RPMI8226 (cell line): ENCODE measurements around the gene DRC3.
"Not testable (repeated sequence)": the region's sequence is repeated elsewhere in the genome, so short reads cannot be mapped to it uniquely, and the experiment has no call there.

Source experiments
- DNase-seq: peaks from one replicate; pipeline ENCODE4 v3.0.0-alpha.2; 2015

DRC3 gene

DNA sequence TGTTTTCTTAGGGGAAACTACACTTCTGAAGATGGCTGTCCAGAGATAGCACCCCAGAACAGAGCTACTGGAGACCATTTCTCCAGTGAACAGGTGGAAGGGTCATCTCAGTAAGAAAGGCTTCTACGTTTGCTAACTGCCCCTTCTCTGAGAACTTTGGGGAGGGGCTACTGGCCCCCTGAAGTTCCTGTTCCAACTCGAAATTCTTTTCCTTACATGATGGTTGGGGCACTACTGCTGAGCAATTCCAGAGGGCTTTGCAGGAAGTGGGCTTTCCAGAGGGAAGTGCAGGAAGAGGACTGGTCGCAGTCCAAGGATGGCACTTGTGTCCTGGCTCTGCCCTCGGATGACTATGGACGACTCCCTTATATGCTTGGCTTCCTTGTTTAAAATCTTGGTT lies 31.6 kb upstream of the DRC3 start:
- no peak for DNase-seq

DNA sequence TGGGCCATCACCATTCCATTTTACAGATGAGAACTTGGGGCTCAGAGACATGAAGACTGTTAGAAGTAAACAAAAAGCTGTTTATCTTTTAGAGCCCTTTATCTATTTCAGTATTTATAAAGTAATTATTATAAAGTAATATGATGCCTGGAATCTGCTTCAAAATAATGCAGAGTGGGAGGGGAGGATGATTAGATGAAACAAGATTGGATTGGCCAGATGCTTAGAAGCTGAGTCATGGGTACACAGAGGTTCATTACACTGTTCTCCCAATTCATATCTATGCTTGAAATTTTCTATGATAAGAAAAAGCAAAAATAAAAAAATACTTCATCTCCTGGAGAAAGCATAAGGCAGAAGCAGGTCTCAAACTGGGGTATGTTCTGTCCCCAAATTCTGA lies 29.8 kb upstream of the DRC3 start:
- DNase-seq: no peak

- no peak for DNase-seq
Observed at GRCh38 chr17:17943281-17943984, 29.2 kb upstream of the DRC3 start.

DNA sequence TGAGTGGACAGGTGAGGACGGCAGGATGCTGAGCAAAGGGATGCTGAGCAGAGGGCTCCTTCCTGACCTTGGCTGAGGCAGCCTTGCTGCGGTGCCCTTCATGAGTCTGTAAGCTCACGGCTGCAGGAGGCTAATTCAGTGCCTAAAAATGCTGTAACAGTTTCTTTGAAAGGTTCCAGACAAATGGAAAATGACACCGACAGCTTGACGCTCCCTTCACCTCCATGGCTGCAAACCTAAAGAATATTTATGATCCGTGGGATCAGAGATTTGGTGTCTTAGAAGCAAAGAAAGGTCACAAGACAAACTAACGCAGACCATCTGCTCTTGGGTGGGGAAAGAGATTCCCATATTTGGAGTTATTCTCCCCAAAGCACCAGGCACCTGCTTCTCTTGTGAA lies 28.4 kb upstream of the DRC3 start:
- DNase-seq: no peak

- no peak for DNase-seq
Observed at GRCh38 chr17:17944743-17945142, 27.9 kb upstream of the DRC3 start.

GRCh38 chr17:17946093-17946492 lies 26.6 kb upstream of the DRC3 start:
- DNase-seq: no peak

- no peak for DNase-seq
Observed at GRCh38 chr17:17947309-17947708, 25.4 kb upstream of the DRC3 start.

- DNase-seq: no peak
Observed at GRCh38 chr17:17947966-17948365, 24.7 kb upstream of the DRC3 start.

- DNase-seq: no peak
Observed at GRCh38 chr17:17950347-17950746, 22.3 kb upstream of the DRC3 start.

DNA sequence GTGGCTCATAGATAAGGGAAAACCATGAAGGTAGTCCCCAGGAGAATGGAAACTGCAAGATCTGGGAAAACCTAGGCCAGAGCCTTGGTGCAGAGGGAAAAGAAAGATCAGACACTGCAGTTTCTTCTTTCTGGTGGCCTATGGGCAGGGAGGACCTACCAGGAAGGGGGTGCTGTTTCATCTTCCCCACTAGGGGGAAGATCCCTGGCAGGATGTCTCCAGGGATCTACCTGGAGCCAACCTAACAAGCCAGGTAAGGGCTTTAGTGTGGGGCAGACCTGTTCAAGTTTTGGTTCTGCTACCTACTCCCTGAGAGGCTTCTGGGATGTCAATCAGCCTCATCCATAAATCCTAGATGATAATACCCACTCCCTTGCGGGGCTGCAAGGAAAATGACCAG lies 21.9 kb upstream of the DRC3 start:
- no peak for DNase-seq

- no peak for DNase-seq
Observed at GRCh38 chr17:17951524-17951923, 21.1 kb upstream of the DRC3 start.

- DNase-seq: no peak
Observed at GRCh38 chr17:17952691-17953090, 20.0 kb upstream of the DRC3 start.

GRCh38 chr17:17954079-17954478 lies 18.6 kb upstream of the DRC3 start:
- DNase-seq: no peak

DNA sequence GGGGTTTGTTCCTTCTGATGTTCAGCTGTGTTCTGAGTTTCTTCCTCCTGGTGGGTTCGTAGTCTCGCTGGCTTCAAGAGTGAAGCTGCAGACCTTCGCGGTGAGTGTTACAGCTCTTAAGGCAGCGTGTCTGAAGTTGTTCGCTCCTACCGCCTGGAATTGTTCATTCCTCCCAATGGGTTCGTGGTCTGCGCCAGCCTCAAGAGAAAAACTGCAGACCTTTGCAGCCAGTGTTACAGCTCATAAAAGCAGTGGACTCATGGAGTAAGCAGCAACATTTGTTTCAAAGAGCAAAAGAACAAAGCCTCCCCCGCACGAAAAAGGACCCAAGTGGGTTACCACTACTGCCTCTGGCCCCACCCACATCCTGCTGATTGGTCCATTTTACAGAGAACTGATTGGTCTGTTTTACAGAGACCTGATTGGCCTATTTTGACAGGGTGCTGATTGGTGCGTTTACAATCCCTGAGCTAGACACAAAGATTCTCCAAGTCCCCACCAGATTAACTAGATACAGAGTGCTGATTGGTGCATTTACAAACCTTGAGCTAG lies 16.8 kb upstream of the DRC3 start:
- not testable (repeated sequence) for DNase-seq

DNA sequence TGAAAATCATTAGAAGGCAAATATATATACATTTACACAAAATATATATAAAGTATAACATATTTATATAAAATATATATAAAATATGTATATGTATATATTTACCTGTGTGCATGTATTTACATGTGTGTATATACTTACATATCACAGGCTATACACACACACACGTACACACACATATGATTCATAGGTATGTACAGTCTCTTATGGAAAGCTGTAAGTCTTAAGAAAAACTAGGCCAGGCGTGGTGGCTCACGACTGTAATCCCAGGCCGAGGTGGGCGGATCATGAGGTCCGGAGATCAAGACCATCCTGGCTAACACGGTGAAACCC lies 15.1 kb upstream of the DRC3 start:
- no peak for DNase-seq

DNA sequence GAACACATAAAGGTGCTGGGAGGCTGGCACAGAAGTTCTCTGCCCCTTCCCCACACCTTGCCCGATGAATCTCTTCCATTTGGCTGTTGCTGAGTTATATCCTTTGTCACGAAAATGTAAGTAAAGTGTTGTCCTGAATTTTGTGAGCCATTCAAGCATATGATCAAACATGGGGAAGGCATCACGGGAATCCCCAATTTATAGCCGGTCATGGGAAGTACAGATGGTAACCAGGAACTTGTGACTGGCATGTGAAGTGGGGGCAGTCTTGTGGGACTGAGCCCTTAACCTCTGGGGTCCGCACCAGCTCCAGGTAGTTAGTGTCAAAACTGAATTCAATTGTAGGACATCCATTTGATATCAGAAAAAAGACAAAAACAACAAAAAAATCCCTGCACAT lies 13.7 kb upstream of the DRC3 start:
- no peak for DNase-seq

GRCh38 chr17:17959520-17960361 lies 12.9 kb upstream of the DRC3 start:
- no peak for DNase-seq

GRCh38 chr17:17960500-17961030 lies 12.1 kb upstream of the DRC3 start:
- no peak for DNase-seq

DNA sequence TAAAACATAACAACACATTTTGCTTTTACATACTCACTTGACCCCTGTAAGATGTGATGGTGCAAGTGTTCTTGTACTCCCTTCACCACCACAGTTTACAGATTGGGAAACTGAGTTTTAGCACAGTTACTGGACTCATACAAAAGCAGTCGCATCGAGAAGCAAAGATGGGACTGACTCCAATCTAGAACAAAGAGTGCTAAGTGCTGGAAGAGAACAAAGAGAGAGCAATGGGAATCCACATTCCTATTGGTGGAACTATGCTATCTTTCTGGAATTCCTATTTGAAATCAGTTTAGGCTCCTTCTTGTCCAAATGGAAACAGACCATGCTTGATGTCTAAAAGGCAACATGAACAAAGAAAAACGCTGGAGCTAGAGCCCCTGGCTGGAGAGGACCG lies 9.6 kb upstream of the DRC3 start:
- DNase-seq: no peak

GRCh38 chr17:17963694-17964436 lies 8.8 kb upstream of the DRC3 start:
- DNase-seq: peak; percentile 37

GRCh38 chr17:17964710-17965109 lies 8.0 kb upstream of the DRC3 start:
- no peak for DNase-seq

DNA sequence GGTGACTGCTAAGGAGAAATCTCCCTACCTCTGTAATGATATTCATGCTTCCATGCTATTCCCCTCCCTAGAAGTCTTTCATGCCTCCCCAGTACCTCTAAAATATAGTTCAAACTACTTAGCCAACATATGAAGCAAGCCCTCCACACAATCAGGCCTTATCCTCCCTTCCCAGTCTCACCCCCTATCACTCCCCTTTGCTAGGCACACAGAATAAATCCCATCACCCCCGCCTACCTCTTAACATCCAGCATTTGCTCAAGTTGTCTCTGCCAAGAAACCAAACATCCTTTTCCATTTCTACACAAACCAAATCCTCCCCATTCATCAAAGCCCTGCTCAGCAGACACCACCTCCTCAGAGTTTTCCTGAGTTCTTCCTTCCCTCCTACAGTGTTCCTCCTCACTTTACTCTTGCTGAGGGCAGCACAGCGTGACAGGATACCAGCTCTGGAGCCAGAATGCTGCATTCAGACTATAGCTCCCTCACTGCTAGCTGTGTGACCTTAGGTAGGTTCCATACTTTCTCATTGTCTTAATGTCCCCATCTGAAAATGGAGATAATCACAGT lies 7.4 kb upstream of the DRC3 start:
- DNase-seq: no peak

DNA sequence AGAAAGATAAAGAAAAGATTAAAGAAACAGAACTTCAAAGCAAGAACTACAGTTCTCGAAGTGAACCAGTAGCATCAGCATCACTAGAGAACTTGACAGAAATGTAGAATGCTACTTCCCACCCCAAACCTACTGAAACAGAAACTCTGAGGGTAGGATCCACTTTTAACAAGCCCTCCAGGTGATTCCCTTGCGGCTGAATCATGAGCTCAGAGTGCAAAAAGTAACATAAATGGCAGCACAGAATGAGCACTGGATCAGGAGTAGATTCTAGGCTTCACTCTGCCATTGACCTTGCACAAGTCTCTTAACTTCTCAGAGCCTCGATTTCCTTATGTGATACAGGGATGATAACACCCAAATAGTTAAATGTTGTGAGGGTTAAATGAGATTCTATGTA lies 6.3 kb upstream of the DRC3 start:
- no peak for DNase-seq
